ENCODE data around the gene PTGFR. TPM values are rescaled to one million over a fixed set of nuclear protein-coding genes. Genes with fewer than 3 reads are reported as not detected.
A peak's percentile ranks its signal among the peaks of the same experiment; 100 is the strongest.

The PTGFR gene
- total RNA-seq, 1 donor from 2014 or later: not detected

DNA sequence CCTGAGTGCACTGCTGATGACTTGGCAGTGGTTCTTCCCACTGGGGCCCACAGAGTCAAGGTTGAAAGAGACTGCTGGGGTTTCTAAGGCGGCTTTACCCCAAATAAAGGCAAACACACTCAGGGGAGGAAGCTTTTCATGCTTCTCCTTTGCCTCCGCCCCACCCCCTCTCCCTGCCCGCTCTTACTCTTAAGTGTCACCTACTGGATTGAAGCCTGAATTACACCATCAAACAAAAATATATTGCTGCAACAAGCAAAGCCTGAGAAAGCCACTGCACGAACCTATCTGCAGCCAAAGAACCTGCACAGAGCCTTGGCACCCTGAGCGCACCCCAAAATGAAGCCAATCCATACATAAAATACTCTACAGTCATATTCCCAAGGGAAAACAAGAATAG, 63.1 kb downstream of the PTGFR start:
- Mint-ChIP-seq H3K27ac (ENCODE audit: unreplicated experiment) (no peak overlapping the region), H3K4me3 (ENCODE audit: unreplicated experiment) (no peak overlapping the region), H3K9me3 (ENCODE audit: unreplicated experiment) (no peaks in the 10 kb centered on the region), H3K36me3 (ENCODE audit: unreplicated experiment) (peaks cover 3% of the 10 kb centered on the region), H3K27me3 (ENCODE audit: unreplicated experiment) (peaks cover 2% of the 10 kb centered on the region), H3K4me1 (ENCODE audit: low read depth, unreplicated experiment) (no peaks in the 10 kb centered on the region)
- TF ChIP-seq, protein P1, sequence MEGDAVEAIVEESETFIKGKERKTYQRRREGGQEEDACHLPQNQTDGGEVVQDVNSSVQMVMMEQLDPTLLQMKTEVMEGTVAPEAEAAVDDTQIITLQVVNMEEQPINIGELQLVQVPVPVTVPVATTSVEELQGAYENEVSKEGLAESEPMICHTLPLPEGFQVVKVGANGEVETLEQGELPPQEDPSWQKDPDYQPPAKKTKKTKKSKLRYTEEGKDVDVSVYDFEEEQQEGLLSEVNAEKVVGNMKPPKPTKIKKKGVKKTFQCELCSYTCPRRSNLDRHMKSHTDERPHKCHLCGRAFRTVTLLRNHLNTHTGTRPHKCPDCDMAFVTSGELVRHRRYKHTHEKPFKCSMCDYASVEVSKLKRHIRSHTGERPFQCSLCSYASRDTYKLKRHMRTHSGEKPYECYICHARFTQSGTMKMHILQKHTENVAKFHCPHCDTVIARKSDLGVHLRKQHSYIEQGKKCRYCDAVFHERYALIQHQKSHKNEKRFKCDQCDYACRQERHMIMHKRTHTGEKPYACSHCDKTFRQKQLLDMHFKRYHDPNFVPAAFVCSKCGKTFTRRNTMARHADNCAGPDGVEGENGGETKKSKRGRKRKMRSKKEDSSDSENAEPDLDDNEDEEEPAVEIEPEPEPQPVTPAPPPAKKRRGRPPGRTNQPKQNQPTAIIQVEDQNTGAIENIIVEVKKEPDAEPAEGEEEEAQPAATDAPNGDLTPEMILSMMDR (IDR thresholded peaks at IDR 0.05; ENCODE audit: partially characterized antibody, unreplicated experiment): peak; percentile 28
- no peak for DNase-seq

DNA sequence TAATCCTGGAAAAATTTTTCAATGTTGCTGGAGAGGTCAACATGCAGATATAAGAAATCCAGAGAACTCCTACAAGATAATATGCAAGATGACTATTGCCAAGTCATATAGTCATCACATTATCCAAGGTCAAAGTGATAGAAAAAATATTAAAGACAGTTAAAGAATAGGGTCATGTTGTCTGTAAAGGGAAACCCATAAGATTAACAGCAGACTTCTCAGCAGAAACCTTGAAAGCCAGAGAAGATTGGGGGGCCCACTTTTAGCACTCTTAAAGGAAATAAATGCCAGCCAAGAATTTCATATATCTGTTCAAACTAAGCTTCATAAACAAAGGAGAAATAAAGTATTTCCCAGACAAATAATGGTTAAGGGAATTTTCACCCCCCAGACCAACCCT, 64.1 kb downstream of the PTGFR start:
- no peak for DNase-seq
- no peak overlapping the region for H3K4me3 Mint-ChIP-seq (ENCODE audit: unreplicated experiment)
- H3K4me1 Mint-ChIP-seq (ENCODE audit: low read depth, unreplicated experiment): no peaks in the 10 kb centered on the region
- TF ChIP-seq, protein P1 (IDR thresholded peaks at IDR 0.05; ENCODE audit: partially characterized antibody, unreplicated experiment): no peak
- H3K27me3 Mint-ChIP-seq (ENCODE audit: unreplicated experiment): peaks cover 2% of the 10 kb centered on the region
- no peaks in the 10 kb centered on the region for H3K9me3 Mint-ChIP-seq (ENCODE audit: unreplicated experiment)
- no peak overlapping the region for H3K27ac Mint-ChIP-seq (ENCODE audit: unreplicated experiment)
- no peaks in the 10 kb centered on the region for H3K36me3 Mint-ChIP-seq (ENCODE audit: unreplicated experiment)

DNA sequence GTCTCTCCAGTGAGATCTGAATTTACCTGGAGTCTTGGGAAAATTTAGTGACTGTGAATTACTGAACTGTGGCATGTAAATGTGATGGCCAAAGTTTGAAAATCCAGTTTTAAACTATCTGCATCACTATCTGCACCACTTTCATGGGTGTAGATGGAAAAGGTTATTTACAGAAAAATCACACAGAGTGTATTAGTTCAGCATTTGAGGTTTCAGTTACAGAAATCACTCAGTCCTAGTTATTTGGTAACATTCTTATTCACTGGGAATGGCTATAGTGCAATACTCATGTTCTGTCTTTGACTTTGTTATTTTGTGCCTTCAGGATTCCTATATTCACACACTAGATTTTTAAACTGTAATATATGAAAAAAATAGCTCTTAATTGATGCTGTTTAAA, 68.9 kb downstream of the PTGFR start:
- no peaks in the 10 kb centered on the region for H3K9me3 Mint-ChIP-seq (ENCODE audit: unreplicated experiment)
- H3K4me3 Mint-ChIP-seq (ENCODE audit: unreplicated experiment): no peak overlapping the region
- H3K27ac Mint-ChIP-seq (ENCODE audit: unreplicated experiment): no peak overlapping the region
- H3K4me1 Mint-ChIP-seq (ENCODE audit: low read depth, unreplicated experiment): no peaks in the 10 kb centered on the region
- H3K27me3 Mint-ChIP-seq (ENCODE audit: unreplicated experiment): no peaks in the 10 kb centered on the region
- H3K36me3 Mint-ChIP-seq (ENCODE audit: unreplicated experiment): no peaks in the 10 kb centered on the region
- DNase-seq: no peak
- TF ChIP-seq, protein P1 (IDR thresholded peaks at IDR 0.05; ENCODE audit: partially characterized antibody, unreplicated experiment): no peak

DNA sequence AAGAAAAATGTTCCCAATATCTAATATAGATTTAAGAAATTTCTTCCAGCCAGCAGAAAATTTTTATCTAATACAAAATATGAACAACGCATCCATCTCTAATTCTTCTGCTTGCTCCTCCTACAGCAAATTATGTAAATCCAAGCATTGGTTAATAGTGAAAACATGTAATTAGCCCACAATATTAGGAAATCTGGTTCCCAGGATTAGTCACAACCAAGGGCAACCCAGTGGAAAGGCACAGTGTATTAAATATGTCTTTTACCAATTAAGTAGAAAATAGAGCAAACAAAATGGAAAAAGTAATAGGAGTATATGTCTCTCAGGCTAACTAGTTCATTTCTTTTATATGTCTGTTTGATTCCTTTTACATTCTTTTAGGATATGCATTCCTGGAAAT, 70.0 kb downstream of the PTGFR start:
- H3K9me3 Mint-ChIP-seq (ENCODE audit: unreplicated experiment): no peaks in the 10 kb centered on the region
- H3K27ac Mint-ChIP-seq (ENCODE audit: unreplicated experiment): no peak overlapping the region
- no peak for DNase-seq
- TF ChIP-seq, protein P1 (IDR thresholded peaks at IDR 0.05; ENCODE audit: partially characterized antibody, unreplicated experiment): no peak
- H3K4me3 Mint-ChIP-seq (ENCODE audit: unreplicated experiment): no peak overlapping the region
- H3K4me1 Mint-ChIP-seq (ENCODE audit: low read depth, unreplicated experiment): no peaks in the 10 kb centered on the region
- H3K27me3 Mint-ChIP-seq (ENCODE audit: unreplicated experiment): no peaks in the 10 kb centered on the region
- H3K36me3 Mint-ChIP-seq (ENCODE audit: unreplicated experiment): no peaks in the 10 kb centered on the region

DNA sequence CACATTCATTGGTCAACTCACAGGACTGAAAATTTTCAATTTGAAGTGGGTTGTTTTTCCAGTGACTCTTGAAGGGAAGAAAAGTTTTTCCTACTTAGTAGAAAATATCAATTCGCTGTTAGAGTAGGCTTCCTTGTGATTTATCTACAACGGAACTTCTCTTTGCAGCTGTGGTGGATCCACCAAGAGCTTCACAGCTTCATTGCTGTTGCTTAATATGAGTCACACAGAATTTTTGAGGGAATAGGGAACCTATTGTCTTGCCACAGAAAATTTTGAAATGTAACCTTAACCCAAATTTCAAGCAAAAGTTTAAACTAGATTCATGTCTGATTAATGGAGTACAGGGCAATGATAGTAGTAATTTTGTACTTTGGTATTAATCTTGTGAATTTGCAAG, 71.1 kb downstream of the PTGFR start:
- Mint-ChIP-seq H3K4me1 (ENCODE audit: low read depth, unreplicated experiment) (no peaks in the 10 kb centered on the region), H3K4me3 (ENCODE audit: unreplicated experiment) (no peak overlapping the region), H3K27me3 (ENCODE audit: unreplicated experiment) (no peaks in the 10 kb centered on the region), H3K36me3 (ENCODE audit: unreplicated experiment) (no peaks in the 10 kb centered on the region), H3K27ac (ENCODE audit: unreplicated experiment) (no peak overlapping the region), H3K9me3 (ENCODE audit: unreplicated experiment) (no peaks in the 10 kb centered on the region)
- TF ChIP-seq, protein P1 (IDR thresholded peaks at IDR 0.05; ENCODE audit: partially characterized antibody, unreplicated experiment): no peak
- DNase-seq: no peak
